GM23248 (cell line): ENCODE results near the gene YBX3.

Experiments
- EZH2 ChIP-seq: fragments of 200-600 bp; sonication (generic); IDR thresholded peaks from 2 replicates; pipeline ENCODE4 v1.6.1; 2018; ENCODE audit warnings: antibody characterized with exemption, mild to moderate bottlenecking; ENCODE audit not compliant: insufficient read depth, poor library complexity, severe bottlenecking
- EZH2phosphoT487 ChIP-seq: fragments of 200-600 bp; sonication (generic); IDR thresholded peaks from 2 replicates; pipeline ENCODE4 v1.6.1; 2018; ENCODE audit warnings: antibody characterized with exemption, moderate library complexity, mild to moderate bottlenecking, low read depth; ENCODE audit not compliant: insufficient read depth

GRCh38 chr12:10718279-10718821, 4.8 kb downstream of the YBX3 start:
- TF ChIP-seq EZH2 (no peak), EZH2phosphoT487 (no peak)
